ENCODE data around the gene ABI3BP.
"Not testable (repeated sequence)": the region's sequence is repeated elsewhere in the genome, so short reads cannot be mapped to it uniquely, and the experiment has no call there.

ABI3BP gene, protein sequence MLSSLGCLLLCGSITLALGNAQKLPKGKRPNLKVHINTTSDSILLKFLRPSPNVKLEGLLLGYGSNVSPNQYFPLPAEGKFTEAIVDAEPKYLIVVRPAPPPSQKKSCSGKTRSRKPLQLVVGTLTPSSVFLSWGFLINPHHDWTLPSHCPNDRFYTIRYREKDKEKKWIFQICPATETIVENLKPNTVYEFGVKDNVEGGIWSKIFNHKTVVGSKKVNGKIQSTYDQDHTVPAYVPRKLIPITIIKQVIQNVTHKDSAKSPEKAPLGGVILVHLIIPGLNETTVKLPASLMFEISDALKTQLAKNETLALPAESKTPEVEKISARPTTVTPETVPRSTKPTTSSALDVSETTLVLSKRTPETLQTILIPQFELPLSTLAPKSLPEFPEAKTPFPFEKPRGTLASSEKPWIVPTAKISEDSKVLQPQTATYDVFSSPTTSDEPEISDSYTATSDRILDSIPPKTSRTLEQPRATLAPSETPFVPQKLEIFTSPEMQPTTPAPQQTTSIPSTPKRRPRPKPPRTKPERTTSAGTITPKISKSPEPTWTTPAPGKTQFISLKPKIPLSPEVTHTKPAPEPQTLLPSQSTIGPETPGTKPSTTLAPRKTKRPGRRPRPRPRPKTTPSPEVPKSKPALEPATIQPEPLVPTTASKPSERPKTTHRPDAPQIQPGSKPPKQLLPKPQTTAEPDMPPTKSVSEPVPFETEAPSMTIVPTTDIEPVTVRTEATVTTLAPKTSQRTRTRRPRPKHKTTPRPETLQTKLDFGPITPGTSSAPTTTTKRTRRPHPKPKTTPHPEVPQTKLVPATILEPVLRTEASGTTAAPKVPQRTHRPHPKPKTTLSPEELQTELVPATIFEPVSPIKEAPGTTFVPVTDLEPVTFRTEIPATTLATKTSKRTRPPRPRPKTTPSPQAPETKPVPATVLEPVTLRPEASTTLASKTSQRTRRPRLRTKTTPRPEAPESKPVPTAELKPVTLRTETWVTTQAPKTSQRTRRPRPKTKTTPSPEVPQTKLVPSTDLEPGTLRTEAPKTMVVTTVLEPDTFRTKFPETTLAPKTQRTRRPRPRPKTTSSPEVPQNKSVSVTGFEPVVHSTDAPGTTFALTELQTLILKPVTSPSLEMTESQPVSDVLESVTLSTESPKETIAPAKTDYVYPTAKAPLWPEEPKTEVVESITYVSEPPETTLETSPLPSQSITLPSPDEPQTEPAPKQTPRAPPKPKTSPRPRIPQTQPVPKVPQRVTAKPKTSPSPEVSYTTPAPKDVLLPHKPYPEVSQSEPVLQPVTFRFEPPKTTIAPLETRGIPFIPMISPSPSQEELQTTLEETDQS (N-terminal part only)

GRCh38 chr3:100993309-100993708 lies at the start of gene ABI3BP:
Gene ABI3BP, minus strand, starts transcription at chr3:100993421. Its CDS starts 37 bp downstream, at chr3:100993384.
- no peak for DNase-seq

DNA sequence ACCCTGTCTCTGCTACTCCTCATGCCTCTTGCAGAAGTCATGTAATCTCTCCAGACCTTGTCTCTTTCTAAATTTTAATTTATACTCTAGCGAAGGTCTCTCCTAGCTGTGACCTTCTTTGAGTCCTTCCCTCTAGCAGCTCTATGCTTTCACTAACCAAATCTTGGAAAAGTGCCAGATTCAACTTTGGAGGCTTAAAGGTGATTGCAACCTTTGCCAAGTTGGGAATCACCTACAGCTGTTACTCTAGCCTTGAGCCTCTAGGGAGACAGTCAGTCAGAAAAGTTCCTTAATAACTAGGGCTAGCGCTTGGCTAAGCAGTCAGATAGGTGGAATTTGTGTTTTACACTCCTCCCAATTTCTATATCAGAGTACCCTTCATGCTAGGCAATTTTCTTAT lies 46.1 kb upstream of the ABI3BP start:
- DNase-seq: peak in 1 of 2 experiments; percentile 25

- DNase-seq: no peak
Observed at GRCh38 chr3:101038880-101039279, 45.7 kb upstream of the ABI3BP start.

DNA sequence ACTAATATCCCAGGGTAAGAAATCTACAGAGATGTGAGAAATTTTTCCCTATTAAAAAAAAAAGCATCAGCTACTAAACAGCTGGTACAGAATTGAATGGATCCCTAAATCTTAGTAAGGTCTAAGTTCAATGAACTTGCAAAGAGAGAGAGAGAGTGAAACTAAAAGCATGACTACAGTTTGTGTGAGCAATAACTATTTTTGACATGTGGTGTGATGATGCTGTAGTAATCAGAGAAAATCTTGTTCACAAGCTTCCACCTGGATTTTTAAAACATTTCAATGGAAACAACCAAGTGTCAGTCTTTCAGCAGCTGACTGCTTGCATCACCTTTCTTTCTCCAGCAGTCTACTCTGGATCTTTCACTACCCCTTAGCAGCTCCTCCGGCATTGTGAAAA lies 45.2 kb upstream of the ABI3BP start:
- no peak for DNase-seq

GRCh38 chr3:101037613-101038012 lies 44.4 kb upstream of the ABI3BP start:
- DNase-seq: no peak

DNA sequence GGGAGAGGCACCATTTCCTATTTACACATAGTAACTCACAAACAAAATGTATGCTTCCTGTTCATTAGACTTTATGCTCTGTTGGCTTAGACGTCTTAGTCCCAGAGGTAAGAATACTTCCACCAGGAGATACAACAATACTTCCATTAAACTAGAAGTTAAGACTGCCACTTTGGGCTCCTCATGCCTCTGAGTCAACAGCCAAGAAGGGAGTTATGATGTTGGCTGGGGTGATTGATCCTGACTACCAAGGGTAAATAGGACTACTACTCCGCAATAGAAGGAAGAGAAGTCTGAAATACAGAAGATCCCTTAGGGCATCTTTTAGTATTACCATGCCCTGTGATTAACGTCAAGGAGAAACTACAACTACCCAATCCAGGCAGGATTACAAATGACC lies 43.5 kb upstream of the ABI3BP start:
- no peak for DNase-seq

DNA sequence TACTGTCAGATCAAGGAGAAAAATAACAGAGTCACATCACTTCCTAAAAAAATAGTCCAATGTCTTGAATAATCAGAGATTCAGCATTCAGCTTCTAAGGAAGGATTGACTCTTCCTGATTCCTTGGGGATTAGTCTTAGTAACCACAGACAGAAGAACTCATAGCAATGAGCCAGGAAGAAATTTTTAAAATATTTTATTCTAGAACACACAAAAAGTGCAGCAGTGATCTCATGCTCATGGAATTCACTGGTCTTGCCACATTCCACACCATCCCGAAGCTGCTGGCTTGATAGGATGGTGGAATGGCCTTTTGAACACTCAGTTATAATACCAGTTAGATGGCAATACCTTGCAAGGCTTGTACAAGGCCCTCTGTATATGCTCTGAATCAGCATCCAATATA lies 43.0 kb upstream of the ABI3BP start:
- no peak for DNase-seq

DNA sequence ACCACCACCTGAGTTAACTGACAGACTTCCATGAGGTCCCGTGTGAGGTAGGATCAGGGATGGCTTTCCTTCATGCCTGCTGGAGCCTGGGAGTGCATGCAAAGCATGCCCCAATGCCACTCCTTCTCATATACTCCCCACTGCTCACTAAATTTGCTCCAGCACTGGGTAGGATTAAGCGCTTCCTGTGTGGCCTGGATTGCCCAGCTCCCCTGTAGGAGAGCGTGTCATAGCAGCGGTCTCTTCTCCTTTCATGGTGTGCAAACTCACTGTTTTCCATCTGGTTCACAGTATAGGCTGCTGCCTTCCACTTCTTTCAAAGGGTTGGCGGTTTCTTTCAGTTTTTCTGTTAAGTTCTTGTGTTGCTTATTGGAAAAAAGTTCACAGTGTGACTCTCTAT lies 34.1 kb upstream of the ABI3BP start:
- no peak for DNase-seq

- DNase-seq: no peak
Observed at GRCh38 chr3:101026881-101027280, 33.7 kb upstream of the ABI3BP start.

GRCh38 chr3:101026244-101026643 lies 33.0 kb upstream of the ABI3BP start:
- no peak for DNase-seq

GRCh38 chr3:101020351-101021015 lies 27.3 kb upstream of the ABI3BP start:
- DNase-seq: no peak

GRCh38 chr3:101017017-101017416 lies 23.8 kb upstream of the ABI3BP start:
- no peak for DNase-seq

DNA sequence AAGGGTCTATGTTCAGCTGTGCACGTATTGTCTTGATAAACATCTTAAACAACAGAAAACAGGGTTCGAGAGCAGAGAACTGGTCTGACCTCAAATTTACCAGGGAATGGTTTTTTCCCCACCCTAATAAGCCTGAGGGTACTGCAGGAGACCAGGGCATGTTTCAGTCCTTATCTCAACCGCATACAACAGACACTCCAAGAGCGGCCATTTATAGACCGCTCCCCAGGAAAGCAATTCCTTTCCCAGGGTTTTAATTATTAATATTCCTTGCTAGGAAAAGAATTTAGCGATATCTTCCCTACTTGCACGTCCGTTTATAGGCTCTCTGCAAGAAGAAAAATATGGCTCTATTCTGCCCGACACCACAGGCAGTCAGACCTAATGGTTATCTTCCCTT lies 19.1 kb upstream of the ABI3BP start:
- DNase-seq: not testable (repeated sequence)

DNA sequence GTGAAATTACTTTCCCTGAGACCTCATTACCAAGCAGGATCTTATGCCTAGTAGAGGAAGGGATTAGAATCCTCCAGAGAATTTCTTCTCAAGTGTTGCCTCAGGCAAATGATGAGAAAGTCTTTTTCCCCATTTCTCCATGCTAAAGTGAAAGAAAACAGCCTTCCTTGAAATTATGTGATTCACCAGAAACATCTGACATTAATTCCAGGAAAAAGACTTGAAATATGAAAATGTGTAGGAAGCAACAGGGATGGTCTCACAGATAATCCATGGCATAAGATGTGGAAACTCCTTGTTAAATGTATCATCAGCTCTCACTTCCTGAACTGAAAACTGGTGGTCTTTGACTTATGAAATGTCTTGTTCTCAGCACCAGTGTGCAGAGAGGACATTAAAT lies 17.9 kb upstream of the ABI3BP start:
- no peak for DNase-seq

GRCh38 chr3:101010296-101010695 lies 17.1 kb upstream of the ABI3BP start:
- no peak for DNase-seq

- no peak for DNase-seq
Observed at GRCh38 chr3:101009386-101009785, 16.2 kb upstream of the ABI3BP start.

DNA sequence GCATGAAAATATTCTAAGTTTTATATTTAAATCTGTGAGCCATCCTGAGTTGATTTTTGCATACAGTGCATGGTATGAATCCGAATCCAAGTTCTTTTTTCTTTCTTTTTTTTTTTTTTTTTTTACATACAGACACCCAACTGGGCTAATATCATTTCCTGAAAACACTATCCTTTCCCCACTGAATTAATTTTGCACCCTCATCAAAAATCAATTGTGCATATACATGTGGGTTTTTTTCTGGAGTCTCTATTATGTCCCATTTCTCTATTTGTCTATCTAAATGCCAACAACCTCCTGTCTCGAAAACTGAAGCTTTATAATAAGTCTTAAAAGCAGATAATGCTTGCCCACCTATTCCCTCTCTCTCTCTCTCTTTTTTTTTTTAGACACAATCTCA lies 5.9 kb upstream of the ABI3BP start:
- no peak for DNase-seq

GRCh38 chr3:100994809-100995208 lies 1.6 kb upstream of the ABI3BP start:
- DNase-seq: no peak

GRCh38 chr3:100994187-100994586 lies 966 bp upstream of the ABI3BP start:
- no peak for DNase-seq

DNA sequence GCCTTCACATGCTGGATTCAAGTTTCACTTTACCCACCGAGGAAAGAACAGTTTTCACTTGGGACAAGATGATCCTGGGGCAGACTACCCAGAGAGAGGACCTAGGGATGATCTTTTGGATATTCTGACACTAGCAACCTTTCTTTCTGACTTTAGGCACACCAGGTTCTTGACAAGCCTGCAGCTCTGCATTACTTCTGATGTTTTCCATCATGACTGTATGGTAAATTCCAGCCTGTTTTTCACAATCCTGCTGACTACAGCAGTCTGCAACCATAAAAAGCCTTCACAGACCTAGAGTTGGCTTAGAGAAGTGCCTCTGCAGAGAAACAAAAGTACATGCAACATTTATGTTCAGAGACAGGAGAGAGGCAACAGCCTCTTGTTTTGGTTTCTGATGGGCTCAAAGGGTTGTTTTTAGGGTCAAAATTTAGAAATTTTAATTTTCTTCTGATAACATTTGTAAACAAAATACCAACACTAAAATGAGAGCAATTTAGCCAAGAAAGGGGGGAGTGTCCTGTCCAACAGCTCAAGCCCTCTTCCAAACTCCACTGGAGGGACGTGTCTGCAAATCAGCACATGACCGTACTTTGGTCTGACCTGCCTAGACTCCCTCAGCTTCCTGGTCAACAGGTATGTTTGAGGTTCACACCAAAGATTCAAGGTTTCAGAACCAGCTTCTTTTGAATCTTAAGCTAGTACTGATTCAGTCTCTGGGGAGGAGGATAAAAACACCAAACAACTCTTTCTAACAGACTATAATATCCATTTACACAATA lies 799 bp downstream of the ABI3BP start:
- no peak for DNase-seq

DNA sequence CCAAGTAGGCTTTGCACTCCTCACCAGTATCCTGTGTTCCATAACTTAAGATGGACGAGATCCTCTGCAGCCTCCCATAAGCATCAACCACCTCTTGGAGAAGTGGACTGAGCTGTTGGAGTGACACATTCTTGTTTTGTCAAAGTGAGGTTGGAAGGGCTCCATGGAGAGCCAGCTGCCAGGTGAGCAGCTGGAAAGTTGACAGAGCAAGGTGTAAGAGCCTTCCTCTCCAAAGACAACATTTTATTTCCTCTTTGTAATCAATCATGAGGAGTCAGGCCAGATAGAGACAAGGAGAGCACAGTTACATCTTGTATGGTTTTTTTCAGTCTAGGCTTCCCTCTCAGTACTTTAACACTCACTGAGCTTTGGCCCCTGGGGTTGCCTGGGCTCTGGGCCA lies 5.1 kb downstream of the ABI3BP start:
- no peak for DNase-seq

DNA sequence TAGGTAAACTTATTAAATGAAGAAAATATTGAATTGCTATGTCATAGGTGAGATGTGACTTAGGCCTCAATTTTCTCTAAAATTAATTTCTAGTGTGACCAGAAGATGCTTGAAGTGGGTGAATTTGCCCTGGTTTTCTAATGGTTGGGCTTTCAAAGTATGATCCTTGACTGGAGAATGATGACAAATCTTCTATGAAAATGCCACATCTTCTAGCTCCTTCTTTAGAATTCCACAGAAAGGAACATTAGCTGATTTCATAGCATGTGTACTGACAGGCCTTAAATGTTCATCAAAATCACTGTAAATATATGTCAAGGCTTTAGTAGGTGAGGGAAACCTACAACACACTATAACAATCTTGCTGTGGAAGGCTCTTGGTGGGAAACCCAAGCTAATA lies 8.9 kb downstream of the ABI3BP start:
- DNase-seq: no peak

Measured in NCI-H2081 (cell line).